A549 treated with AZD9567 at 1 μM for 4 hours (cell line): Measurements from ENCODE around the gene CCDC175. TPM values are rescaled to one million over a fixed set of nuclear protein-coding genes. Genes with fewer than 3 reads are reported as not detected.

Source experiments
- total RNA-seq: library from RNA; stranded (reverse); fragments of 200-300 nt; extraction: Qiagen RNA extraction; gene quantifications from 5 replicates; pipeline ENCODE4 v1.2.3, GENCODE V29; 2022; ENCODE audit not compliant: insufficient read depth

The CCDC175 gene
- not detected in 5 replicates for total RNA-seq

GRCh38 chr14:59576332-59577294 is at the start of gene CCDC175:
Gene CCDC175, minus strand, starts transcription at chr14:59576812. Its CDS starts 37 bp downstream, at chr14:59576775.

DNA sequence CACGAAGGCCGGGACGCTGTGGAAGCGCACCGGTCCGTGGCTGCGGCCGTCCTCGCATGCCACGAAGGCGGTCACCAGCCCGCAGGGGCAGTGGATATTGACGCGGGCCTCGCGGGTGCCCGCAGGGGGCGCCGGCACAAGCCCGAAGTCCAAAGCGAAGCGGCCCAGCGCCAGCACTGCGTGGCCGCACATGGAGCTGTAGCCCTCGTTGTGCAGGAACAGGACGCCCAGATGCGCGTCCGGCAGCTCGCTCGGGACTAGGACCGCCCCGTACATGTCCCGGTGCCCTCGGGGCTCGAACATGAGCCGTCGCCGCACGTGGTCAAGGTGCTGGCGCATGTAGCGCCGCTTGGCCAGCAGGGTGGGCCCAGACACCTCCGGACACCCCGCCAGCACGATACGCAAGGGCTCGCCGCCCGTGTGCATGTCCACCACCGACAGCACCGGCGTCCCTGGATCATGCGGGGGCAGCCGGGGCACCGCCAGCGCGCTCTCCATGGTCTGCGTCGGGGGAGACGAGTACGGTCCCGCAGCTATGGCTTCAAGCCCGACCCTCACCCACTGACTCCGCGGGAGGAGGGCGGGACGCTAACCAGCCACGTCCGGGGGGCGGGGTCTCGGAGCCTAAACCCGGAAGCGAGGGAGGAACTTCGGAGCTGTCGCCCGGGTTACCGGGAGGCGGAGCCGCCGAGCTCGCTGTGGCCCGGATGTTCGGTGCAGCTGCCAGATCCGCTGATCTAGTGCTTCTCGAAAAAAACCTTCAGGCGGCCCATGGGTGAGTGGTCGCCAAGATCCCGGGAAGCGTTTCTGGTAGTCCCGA is 92.6 kb downstream of the CCDC175 start, which contains the start of the genes JKAMP and L3HYPDH:
TSS of gene JKAMP (plus strand) at position 699 of the 820 bp plus-strand sequence. CDS start at position 772, 73 bp downstream.
TSS of gene L3HYPDH (minus strand) at position 590 of the 820 bp plus-strand sequence. CDS start at position 498, 92 bp downstream.

GRCh38 chr14:59465316-59466135 is 111.1 kb downstream of the CCDC175 start, which contains the start of gene GPR135:
Gene GPR135, minus strand, starts transcription at chr14:59465380. Its CDS starts 154 bp downstream, at chr14:59465226.

Other genes starting within 250 kb of the CCDC175 start
- 0.80 to 1.2 TPM (median 1.1 TPM) in 5 replicates for gene GPR135, start 111.4 kb downstream of the CCDC175 start, total RNA-seq
- 36.2 to 42.6 TPM (median 37.5 TPM) in 5 replicates for gene L3HYPDH, start 92.4 kb downstream of the CCDC175 start, total RNA-seq
- gene JKAMP, start 92.3 kb downstream of the CCDC175 start, total RNA-seq: 65.4 to 77.2 TPM (median 68.5 TPM) in 5 replicates